NCI-H187 treated with DMSO at 0.1 percent for 48 hours (cell line): Measurements from ENCODE around the gene SLC49A3.
"Not testable (repeated sequence)": the region's sequence is repeated elsewhere in the genome, so short reads cannot be mapped to it uniquely, and the experiment has no call there.

ENCODE experiments used
- DNase-seq: peaks from one replicate; lab custom pipeline; 2025; lab: John Stamatoyannopoulos, UW

SLC49A3 gene

DNA sequence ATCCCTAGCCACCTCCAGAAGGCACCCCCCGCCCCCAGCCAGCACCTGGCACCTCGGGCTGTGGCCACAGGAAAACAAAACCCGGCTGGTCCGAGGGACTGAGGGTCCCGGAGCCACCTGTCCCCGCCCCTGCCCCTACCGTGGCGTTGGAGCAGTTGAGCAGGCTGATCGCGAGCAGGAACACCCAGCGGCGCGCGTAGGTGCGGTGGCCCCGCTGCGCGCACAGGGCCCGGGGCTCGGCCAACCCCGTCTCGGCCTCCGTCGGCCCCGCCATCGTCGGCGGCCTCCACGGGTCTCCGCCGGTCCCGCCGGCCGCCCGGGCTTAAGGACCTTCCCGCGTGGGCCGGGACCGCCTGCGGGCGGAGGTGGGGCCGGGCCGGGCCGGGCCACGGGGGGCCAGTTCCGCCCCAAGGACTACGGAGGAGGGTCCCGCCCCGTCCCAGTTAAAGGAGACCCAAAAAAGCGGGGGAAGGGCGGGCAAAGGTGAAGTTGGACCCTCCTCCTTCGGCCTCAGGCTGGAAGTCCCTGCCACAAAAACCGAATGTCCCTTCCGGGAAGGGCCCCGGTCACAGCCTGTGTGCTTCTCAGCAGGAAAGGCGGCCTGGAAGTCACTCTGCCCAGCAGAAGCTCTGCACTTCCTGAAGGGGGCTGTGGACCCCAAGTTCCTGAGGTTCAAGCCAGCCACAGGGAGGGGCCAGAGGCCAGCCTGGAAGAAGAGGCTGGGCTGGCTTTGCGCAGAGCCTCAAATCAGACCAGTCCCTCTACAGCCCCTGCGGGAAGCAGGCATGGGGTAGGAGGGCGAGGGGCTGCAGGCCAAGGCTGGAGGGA, at the start of gene SLC49A3:
Gene SLC49A3 (minus strand): TSS at position 298 of the 828 bp plus-strand sequence. CDS start 24 bp downstream, at position 274.
- DNase-seq = no peak

DNA sequence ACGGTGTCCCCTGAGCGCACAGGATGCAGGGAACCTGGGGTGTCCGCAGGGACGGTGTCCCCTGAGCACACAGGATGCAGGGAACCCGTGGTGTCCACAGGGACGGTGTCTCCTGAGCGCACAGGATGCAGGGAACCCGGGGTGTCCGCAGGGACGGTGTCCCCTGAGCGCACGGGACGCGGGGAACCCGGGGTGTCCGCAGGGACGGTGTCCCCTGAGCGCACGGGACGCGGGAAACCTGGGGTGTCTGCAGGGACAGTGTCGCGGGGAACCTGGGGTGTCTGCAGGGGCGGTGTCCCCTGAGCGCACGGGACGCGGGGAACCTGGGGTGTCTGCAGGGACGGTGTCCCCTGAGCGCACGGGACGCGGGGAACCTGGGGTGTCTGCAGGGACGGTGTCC, 47.6 kb upstream of the SLC49A3 start:
- DNase-seq = not testable (repeated sequence)

- DNase-seq = no peak
Measured at GRCh38 chr4:735583-735982, 46.6 kb upstream of the SLC49A3 start.

DNA sequence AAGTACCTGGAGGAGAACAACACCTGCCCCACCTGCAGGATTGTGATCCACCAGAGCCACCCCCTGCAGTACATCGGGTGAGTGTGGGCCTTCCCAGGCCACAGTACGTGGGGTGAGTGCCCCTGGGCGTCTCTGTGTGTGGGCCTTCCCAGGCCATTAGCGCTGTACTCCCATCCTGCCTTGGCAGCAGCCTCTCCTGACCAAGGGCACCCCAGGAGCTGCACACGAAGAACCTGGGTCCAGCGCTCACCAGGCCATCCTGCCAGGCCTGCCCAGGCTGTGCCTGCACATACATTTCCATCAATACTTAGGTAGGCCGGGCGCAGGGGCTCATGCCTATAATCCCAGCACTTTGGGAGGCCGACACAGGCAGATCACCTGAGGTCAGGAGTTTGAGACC, 46.0 kb upstream of the SLC49A3 start:
- DNase-seq = no peak

- no peak for DNase-seq
Measured at GRCh38 chr4:734075-734474, 45.1 kb upstream of the SLC49A3 start.

- DNase-seq = no peak
Measured at GRCh38 chr4:733631-733980, 44.7 kb upstream of the SLC49A3 start.

GRCh38 chr4:732911-733630, 44.1 kb upstream of the SLC49A3 start:
- no peak for DNase-seq

GRCh38 chr4:732486-732885, 43.5 kb upstream of the SLC49A3 start:
- DNase-seq = no peak

DNA sequence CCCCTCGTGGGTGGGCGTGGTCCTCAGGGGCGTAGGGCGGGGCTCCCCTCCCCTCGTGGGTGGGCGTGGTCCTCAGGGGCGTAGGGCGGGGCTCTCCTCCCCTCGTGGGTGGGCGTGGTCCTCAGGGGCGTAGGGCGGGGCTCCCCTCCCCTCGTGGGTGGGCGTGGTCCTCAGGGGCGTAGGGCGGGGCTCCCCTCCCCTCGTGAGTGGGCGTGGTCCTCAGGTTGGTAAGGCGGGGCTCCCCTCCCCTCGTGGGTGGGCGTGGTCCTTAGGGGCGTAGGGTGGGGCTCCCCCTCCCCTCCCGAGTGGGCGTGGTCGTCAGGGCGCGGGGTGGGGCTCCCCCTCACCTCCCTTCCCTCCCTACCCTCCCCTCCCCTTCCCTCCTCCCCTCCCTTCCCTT, 43.0 kb upstream of the SLC49A3 start:
- not testable (repeated sequence) for DNase-seq

DNA sequence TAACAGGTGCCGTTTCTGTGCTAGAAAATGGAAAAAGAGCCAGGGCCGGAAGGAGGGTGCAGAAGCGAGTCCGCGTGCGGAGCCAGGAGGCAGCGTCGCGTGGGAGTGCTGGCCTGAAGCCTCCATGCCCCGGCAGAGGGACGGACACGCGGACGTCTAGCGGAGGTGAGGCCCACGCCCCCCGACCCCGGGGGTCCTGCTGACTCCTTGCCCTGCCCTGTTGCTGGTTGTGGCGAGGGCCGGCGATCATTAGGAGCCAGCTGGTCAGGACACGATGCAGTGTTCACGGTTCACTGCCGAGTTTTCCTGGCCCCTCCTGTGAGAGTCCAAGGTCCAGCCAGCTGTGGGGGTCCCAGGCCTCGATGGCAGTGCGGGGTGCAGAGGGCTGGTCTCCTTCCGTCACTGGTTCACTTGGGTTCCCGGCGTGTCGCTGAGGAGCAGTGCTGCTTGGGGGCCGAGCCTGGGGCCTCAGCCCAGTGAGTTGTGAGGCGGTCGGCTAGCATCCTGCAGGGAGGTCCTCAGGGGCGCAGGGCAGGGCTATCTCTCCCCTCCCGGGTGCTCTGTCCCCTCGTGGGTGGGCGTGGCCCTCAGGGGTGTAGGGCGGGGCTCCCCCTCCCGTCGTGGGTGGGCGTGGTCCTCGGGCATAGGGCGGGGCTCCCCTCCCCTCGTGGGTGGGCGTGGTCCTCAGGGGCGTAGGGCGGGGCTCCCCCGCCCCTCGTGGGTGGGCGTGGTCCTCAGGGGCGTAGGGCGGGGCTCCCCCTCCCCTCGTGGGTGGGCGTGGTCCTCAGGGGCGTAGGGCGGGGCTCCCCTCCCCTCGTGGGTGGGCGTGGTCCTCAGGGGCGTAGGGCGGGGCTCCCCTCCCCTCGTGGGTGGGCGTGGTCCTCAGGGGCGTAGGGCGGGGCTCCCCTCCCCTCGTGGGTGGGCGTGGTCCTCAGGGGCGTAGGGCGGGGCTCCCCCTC, 42.3 kb upstream of the SLC49A3 start:
- not testable (repeated sequence) for DNase-seq

DNA sequence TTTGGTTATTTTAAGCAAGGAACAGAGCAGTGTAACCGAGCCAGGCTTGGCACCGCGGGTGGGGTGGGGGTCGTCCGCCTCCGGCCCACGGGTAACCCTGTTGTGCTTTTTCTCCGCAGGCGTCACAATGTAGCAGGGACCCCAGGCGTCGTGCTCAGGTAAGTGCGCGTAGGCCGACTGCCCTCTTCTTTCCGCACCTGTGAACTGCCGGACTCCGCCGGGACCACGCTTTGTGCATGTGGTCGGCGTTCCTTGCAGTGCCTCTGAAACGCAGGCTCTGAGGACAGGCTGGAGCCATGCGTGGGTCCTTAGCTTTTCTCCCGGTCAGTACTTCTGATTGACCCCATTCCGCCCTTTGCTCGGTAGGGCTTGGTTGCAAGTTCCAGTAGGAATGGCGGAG, 41.6 kb upstream of the SLC49A3 start:
- no peak for DNase-seq

DNA sequence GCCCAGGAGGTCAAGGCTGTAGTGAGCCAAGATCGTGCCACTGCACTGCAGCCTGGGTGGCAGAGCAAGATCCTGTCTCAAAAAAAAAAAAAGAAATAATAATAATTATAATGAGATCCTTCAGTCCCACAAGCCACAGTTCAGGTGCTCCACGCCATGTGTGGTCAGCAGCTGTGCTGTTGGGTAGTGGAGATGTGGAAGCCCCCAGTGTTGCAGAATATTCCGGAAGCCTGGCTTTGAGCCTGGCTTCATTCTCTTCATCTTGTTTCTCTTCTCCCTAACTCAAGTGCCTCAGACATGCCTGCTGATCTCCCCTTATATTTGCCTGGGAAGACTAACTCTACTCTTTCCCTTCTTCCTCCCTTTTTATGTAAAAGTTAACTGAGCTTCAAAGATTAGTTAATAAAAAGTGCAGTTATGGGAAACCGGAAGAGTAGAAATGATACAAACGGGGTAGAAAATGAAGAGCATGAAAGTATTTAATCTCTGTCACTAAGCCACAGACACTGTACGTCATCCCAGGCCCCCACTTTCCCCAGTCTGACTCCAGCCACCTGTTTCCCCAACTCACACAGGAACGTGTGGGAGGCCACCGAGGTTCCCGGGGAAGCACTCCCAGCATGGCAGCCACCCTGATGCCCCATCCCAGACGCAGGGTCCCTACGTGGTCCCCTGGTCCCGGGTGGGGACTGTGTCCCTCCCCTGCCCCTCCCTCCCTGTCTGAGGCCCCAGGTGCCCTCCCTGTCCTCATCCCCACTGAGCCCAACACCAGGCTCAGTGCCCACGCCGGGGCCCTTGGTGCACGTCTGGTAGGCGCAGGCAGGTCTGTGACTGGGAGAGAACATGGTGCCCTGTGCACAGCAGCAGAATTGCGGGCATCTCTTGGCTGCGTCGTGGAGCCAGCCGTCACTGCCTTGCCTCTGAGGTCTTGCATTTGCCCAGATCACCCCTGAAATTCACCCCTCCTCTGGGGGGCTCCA, 40.7 kb upstream of the SLC49A3 start:
- no peak for DNase-seq

- no peak for DNase-seq
Measured at GRCh38 chr4:727576-727975, 38.6 kb upstream of the SLC49A3 start.

DNA sequence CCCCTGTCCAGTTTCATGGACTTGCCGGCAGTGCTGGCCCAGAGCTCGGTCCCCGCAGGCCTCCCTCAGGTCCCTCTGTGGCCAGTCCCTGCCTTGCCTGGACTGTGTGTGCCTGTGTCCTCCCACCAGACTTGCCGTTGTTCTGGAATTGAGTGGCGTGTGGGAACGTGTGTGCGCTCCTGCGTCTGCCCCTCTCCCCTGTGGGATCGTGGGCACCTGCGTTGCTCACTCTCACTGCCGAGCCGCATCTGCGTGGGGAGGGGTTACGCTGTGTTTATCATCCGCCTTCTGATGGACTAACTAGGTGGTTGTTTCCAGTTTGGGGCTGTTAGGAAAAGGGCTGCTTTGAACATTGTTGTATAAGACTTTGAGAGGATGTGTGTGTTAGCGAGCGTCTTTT, 37.9 kb upstream of the SLC49A3 start:
- DNase-seq = no peak

DNA sequence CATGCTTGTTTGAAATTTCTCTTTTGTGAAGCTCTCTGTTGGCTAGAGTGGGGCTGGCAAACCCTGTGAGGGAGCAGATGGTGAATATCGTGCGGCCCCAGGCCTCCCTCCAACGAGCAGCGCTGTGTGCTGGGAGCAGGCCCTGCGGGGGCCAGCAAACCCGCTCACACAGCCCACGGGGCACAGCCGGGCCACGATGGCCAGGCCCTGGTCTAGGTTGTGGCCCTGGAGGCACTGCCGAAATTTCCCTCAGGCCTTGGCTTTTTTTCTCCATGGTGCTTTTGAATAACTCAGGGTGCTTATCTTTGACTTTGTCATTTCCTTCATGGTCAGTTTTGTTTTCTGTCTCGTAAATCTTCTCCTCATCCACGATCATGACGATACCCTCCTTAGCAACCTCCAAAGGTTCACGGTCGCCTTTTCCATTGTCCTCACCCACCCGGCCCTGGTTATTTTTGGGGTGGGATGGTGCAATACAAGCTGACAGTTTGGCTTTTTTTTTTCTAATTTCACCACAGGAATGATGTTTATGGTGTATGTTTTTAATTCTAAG, 37.4 kb upstream of the SLC49A3 start:
- no peak for DNase-seq

DNA sequence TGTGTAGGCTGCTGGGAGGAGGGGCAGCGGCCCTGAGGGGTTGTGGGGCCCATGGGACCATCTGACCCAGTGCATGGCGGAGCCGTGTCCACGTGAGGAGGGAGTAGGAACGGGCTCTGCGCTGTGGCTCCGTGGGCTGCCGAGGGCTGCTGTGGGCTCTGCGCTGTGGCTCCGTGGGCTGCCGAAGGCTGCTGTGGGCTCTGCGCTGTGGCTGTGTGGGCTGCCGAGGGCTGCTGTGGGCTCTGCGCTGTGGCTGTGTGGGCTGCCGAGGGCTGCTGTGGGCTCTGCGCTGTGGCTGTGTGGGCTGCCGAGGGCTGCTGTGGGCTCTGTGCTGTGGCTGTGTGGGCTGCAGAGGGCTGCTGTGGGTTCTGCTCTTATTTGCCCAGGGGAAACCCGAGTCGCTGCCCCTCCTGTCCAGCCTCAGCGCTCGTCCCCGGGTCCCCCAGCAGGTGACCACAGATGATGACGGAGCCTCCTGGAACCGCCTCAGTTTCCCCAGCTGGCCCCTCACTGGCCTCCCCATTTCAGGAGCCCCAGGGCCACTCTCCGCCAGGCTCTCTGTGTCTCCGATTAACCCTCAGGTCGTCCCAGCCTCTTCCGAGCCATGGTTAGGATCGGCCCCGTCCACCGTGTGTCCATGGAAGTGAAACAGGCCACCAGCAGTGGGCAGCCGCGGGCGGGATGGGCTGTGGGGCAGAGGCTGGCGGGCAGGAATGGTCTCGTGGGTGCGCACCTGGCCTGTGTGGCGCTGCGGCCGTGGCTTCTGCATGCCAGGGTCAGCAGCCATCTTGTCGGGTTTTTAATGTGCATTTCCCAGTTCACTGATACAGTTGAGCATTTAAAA, 36.7 kb upstream of the SLC49A3 start:
- no peak for DNase-seq

DNA sequence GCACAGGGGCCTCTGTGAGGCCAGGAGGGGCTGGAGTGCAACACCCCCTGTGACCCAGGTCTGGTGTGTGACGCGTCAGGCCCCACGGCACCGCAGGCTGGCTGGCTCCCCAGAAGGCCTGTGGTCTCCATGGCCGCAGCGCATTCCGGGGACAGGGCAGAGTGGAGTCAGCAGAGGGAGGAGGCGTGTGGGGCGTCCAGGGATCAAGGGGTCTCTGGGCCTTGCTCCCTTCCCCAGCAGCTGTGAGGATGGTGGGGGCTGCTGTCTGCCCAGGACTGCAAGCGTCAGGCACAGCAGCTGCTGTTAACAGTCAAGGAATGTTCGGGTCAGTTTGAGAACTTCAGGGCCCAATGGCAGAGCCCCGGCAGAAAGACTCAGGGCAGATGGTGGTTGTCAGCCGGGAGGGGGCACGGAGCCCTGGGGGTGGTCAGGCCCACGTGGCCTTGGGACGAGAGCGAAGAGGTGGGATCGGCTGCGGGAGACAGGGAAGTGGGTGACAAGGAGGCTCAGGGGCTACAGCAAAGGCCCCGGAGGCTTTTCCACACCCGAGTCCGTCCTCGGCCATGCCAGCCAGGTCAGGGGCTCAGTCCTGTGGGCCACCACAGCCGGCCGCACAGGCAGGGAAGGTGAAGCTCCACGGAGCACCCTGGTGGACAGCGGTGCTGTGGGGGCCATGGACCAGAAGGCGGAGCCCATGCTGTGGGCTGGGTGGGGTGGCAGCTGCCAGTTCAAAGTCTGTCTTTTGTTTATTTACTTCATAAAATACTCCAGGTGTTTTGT, 35.0 kb upstream of the SLC49A3 start:
- DNase-seq = no peak

- DNase-seq = no peak
Measured at GRCh38 chr4:722851-723360, 34.0 kb upstream of the SLC49A3 start.
